Thyroid gland (tissue), 4 donors: Measurements from ENCODE around the gene POLD1. TPM values are rescaled to one million over a fixed set of nuclear protein-coding genes. Genes with fewer than 3 reads are reported as not detected.

Experiments used
- DNase-seq, 2 donors: peaks; one replicate each; pipeline ENCODE4 v3.0.0-alpha.2; 2019
- H3K27ac ChIP-seq, 3 donors: fragments of 200-600 bp; sonication (generic); 1 replicate in 2 of 3; 2 replicates in 1 of 3; pipeline ENCODE4 v1.5.1; 2016 to 2019; ENCODE audit warnings: mild to moderate bottlenecking in 1 of 3, moderate library complexity in 1 of 3
- H3K27me3 ChIP-seq: fragments of 200-600 bp; sonication (generic); one replicate; pipeline ENCODE4 v1.5.1; 2019
- H3K36me3 ChIP-seq, 2 donors: fragments of 200-600 bp; sonication (generic); one replicate each; pipeline ENCODE4 v1.5.1; 2016 to 2019
- H3K4me1 ChIP-seq, 2 donors: fragments of 200-600 bp; sonication (generic); one replicate each; pipeline ENCODE4 v1.5.1; 2017 to 2019
- H3K4me3 ChIP-seq, 3 donors: fragments of 200-600 bp; sonication (generic); replicated peaks in 1 of 3; 1 replicate in 2 of 3; 2 replicates in 1 of 3; pipeline ENCODE4 v1.5.1; 2016; ENCODE audit warnings: mild to moderate bottlenecking in 1 of 3
- H3K9me3 ChIP-seq: fragments of 200-600 bp; sonication (generic); one replicate; pipeline ENCODE4 v1.5.1; 2017
- POLR2A ChIP-seq, 2 donors: fragments of 450-650 bp; IDR thresholded peaks; one replicate each; pipeline ENCODE4 v1.6.1; 2017; ENCODE audit warnings: antibody characterized with exemption in 2 of 2, mild to moderate bottlenecking in 2 of 2, moderate library complexity in 1 of 2
- WGBS, 2 donors: methylation state at CpG; one replicate each; pipeline ENCODE4 v1.1.5; 2017; 5-methylcytosine and 5-hydroxymethylcytosine counted together
- intact Hi-C: fragments of 100-400 bp; cut with DNase I; formaldehyde crosslinking; loops from one replicate; pipeline ENCODE4 v1.15.1; 2023
- total RNA-seq, 4 donors: library from RNA; depleted of rRNA; stranded (reverse); fragments of >200 nt; gene quantifications; one replicate each; pipeline ENCODE4 v1.2.3, GENCODE V29; 2016
- TF ChIP-seq, protein P1 (sequence below), 6 experiments: fragments of 200-600 bp in 3 of 6; fragments of 450-650 bp in 3 of 6; sonication (generic) in 3 of 6; IDR thresholded peaks; one replicate each; pipeline ENCODE4 v1.5.1; 2016 to 2019; ENCODE audit warnings: antibody characterized with exemption in 6 of 6, mild to moderate bottlenecking in 2 of 6, inconsistent platforms in 1 of 6, moderate library complexity in 1 of 6

The POLD1 gene
- total RNA-seq, 4 donors from 2014 or later: 12.9 to 27.5 (median 19.0) TPM

DNA sequence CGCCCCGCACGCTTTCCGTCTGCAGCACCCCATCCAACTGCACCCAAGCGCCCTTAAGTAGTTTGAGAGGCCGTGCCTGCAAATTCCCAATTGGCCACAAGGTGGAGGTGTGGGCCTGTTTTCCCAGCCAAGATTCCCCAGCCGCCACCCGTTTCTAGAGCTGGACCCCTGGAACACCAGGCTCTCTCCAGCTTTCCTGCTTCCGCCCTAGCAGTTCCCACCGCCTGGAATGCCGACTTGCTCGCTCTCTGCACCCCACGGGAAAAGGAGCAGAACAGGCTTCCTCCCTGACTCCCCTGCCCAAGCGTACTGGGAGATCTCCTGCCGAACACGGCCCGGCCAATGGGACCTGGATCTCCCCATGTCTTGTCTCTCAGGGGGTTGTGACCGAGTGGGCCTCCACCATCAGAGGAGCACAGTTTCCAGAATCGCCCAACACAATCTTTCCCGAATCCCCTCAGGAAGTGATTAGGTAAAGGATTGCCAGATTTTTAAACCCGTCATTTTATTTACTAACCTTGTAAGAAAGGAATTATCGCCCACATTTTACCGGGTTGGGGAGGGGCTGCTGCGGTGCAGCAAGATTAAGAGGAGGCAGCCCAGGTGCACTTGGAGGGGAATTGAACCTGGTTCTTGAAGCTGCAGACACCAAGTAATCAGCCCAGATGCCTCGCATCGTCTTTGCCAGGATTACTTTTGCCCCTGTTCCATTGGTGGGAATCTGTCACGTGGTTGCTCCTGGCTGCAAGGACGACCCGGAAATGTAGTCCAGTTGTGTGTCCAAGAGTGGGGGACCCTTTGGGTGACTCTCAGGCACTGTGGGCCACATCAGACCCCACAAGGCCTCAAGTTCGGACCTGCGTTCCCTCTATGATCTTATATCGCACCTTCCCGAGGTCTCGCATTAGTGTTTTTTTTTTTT, 15.2 kb upstream of the POLD1 start:
- peaks cover 0 to 31% of the 10 kb centered on the region in 2 donors for H3K4me1 ChIP-seq
- intact Hi-C loops: no loop called here
- peak overlapping the region; percentile 48 to 79 (median 75) for H3K27ac ChIP-seq
- TF ChIP-seq POLR2A (IDR thresholded peaks at IDR 0.05): peak in 1 of 2 donors; percentile 25
- TF ChIP-seq, protein P1, sequence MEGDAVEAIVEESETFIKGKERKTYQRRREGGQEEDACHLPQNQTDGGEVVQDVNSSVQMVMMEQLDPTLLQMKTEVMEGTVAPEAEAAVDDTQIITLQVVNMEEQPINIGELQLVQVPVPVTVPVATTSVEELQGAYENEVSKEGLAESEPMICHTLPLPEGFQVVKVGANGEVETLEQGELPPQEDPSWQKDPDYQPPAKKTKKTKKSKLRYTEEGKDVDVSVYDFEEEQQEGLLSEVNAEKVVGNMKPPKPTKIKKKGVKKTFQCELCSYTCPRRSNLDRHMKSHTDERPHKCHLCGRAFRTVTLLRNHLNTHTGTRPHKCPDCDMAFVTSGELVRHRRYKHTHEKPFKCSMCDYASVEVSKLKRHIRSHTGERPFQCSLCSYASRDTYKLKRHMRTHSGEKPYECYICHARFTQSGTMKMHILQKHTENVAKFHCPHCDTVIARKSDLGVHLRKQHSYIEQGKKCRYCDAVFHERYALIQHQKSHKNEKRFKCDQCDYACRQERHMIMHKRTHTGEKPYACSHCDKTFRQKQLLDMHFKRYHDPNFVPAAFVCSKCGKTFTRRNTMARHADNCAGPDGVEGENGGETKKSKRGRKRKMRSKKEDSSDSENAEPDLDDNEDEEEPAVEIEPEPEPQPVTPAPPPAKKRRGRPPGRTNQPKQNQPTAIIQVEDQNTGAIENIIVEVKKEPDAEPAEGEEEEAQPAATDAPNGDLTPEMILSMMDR (IDR thresholded peaks at IDR 0.05): peak; percentile 66 to 92 (median 88)
- no peaks in the 10 kb centered on the region for H3K9me3 ChIP-seq
- WGBS, 2 donors: 8 to 11% methylated on average over 27 to 34 of the region's 34 CpGs
- H3K4me3 ChIP-seq: peak overlapping the region; percentile 32 to 46 (median 40)
- no peaks in the 10 kb centered on the region for H3K36me3 ChIP-seq
- no peaks in the 10 kb centered on the region for H3K27me3 ChIP-seq
- peak; percentile 83 to 85 for DNase-seq

DNA sequence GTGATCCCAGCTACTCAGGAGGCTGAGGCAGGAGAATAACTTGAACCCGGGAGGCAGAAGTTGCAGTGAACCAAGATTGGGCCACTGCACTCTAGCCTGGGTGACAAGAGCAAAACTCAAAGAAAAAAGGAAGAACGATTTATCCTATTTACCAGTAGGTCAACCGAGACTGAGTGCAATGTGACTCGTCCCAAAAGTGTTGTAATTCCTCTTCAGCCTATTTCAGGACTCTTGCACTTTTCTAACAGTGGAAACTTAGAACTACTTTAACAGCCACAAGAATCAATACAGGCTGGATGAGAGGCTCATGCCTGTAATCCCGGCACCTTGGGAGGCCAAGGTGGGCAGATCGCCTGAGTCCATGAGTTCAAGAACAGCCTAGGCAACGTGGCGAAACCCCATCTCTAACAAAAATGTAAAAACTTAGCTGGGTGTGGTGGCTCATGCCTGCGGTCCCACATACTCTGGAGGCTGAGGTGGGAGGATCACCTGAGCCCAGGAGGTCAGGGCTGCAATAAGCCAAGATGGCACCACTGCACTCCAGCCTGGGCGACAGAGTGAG, 12.2 kb upstream of the POLD1 start:
- Histone ChIP-seq H3K4me3 (no peak overlapping the region), H3K4me1 (peaks cover 2 to 40% of the 10 kb centered on the region in 2 donors), H3K9me3 (no peaks in the 10 kb centered on the region), H3K27me3 (no peaks in the 10 kb centered on the region), H3K36me3 (no peaks in the 10 kb centered on the region), H3K27ac (peak overlapping the region in 2 of 3 donors; percentile 70 to 75)
- no peak for DNase-seq
- intact Hi-C loops: no loop called here
- TF ChIP-seq POLR2A (IDR thresholded peaks at IDR 0.05): no peak
- TF ChIP-seq, protein P1 (IDR thresholded peaks at IDR 0.05): no peak
- WGBS, 2 donors: 66 to 67% methylated on average over 10 of the region's 10 CpGs

DNA sequence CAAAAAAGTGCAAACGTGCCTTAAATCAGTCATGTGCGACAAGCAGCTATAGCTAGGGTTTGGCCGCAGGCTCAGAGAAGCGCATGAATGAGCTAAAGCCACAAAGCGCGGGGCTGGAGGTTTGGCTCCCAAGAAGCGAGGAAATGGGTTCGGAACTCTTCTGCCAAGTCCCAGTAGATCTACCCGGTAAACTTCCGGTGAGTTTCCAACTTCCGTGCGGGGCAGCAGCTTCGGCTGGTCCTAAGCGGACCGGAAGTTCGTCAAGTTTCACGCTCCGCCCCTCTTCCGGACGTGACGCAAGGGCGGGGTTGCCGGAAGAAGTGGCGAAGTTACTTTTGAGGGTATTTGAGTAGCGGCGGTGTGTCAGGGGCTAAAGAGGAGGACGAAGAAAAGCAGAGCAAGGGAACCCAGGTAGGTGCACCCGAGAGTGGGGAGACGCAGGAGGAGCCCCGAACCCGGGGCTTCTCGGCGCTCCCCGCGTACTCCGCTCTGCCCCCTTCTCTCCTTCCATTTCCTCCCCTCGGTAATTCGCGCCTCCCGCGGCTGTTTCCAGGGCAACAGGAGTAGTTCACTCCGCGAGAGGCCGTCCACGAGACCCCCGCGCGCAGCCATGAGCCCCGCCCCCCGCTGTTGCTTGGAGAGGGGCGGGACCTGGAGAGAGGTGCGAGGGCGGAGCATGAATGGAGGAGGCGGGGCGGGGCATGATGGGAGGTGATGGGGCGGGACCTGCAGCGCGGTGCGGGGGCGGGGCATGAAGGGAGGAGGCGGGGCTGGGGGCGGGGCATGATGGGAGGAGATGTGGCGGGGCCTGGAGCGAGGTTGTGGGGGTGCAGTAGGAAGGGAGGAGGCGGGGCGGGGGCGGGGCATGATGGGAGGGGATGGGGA, 7.7 kb upstream of the POLD1 start, which contains the start of gene NR1H2:
Gene NR1H2, plus strand, starts transcription at position 292 of the 885 bp plus-strand sequence. CDS start 1,149 bp downstream, outside the sequence.
- DNase-seq: peak; percentile 94 to 95
- Histone ChIP-seq H3K4me1 (peaks cover 5 to 32% of the 10 kb centered on the region in 2 donors), H3K27ac (peak within 1 kb of the TSS; percentile 93 to 99 (median 97)), H3K27me3 (no peaks in the 10 kb centered on the region), H3K9me3 (no peaks in the 10 kb centered on the region), H3K36me3 (peaks cover 39 to 42% of the 10 kb centered on the region in 2 donors), H3K4me3 (peak within 1 kb of the TSS in 2 of 3 donors; percentile 90 to 96)
- peak in 1 of 2 donors; percentile 77 for TF ChIP-seq POLR2A (IDR thresholded peaks at IDR 0.05)
- TF ChIP-seq, protein P1 (IDR thresholded peaks at IDR 0.05): no peak
- intact Hi-C loops: no loop called here
- 1 to 4% methylated on average over 58 to 62 of the region's 67 CpGs for WGBS, 2 donors

DNA sequence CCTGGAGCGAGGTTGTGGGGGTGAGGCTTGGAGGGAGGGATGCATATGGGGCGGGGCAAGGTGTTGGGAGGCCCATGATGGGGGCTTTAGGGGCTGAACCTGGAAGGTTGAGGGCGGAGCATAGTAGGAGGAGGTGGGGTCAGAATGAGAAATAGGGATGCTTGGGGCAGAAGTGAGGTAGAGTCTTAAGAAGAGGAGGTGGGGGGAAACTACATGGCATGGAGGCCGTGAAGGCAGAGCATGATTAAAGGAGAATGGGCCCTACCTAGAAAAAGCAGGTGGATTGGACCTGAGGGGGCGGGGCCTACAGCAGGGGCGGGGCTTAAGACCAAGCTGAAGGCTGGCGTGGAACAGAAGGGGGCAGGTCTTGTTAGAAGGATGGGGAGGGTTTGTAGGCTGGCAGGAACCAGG, 7.1 kb upstream of the POLD1 start:
- Histone ChIP-seq H3K27ac (no peak overlapping the region), H3K9me3 (no peaks in the 10 kb centered on the region), H3K27me3 (no peaks in the 10 kb centered on the region), H3K4me3 (peak overlapping the region in 1 of 3 donors; percentile 90), H3K4me1 (peaks cover 5 to 31% of the 10 kb centered on the region in 2 donors), H3K36me3 (peaks cover 46 to 48% of the 10 kb centered on the region in 2 donors)
- WGBS, 2 donors: 46 to 51% methylated on average over 7 of the region's 7 CpGs
- DNase-seq: peak; percentile 39
- intact Hi-C loops: no loop called here
- TF ChIP-seq, protein P1 (IDR thresholded peaks at IDR 0.05): no peak
- no peak for TF ChIP-seq POLR2A (IDR thresholded peaks at IDR 0.05)
